Measurements from ENCODE around the gene FAM163B.
"Not testable (repeated sequence)": the region's sequence is repeated elsewhere in the genome, so short reads cannot be mapped to it uniquely, and the experiment has no call there.

The FAM163B gene

GRCh38 chr9:133574771-133575170 is 34.4 kb downstream of the FAM163B start:
- H3K4me3 ChIP-seq (ENCODE audit: low read depth, low read length), result no peak overlapping the region
- no peak for DNase-seq (ENCODE audit: low read depth)

- DNase-seq (ENCODE audit: low read depth), result no peak
- H3K4me3 ChIP-seq (ENCODE audit: low read depth, low read length), result no peak overlapping the region
Observed at GRCh38 chr9:133573791-133574515, 35.2 kb downstream of the FAM163B start.

GRCh38 chr9:133572821-133573361 is 36.3 kb downstream of the FAM163B start:
- no peak overlapping the region for H3K4me3 ChIP-seq (ENCODE audit: low read depth, low read length)
- no peak for DNase-seq (ENCODE audit: low read depth)

GRCh38 chr9:133571896-133572595 is 37.1 kb downstream of the FAM163B start:
- DNase-seq (ENCODE audit: low read depth), result no peak
- no peak overlapping the region for H3K4me3 ChIP-seq (ENCODE audit: low read depth, low read length)

GRCh38 chr9:133571391-133571890 is 37.7 kb downstream of the FAM163B start:
- H3K4me3 ChIP-seq (ENCODE audit: low read depth, low read length), result no peak overlapping the region
- no peak for DNase-seq (ENCODE audit: low read depth)

GRCh38 chr9:133570691-133571080 is 38.5 kb downstream of the FAM163B start:
- DNase-seq (ENCODE audit: low read depth), result no peak
- no peak overlapping the region for H3K4me3 ChIP-seq (ENCODE audit: low read depth, low read length)

GRCh38 chr9:133569891-133570690 is 39.1 kb downstream of the FAM163B start:
- no peak overlapping the region for H3K4me3 ChIP-seq (ENCODE audit: low read depth, low read length)
- no peak for DNase-seq (ENCODE audit: low read depth)

- DNase-seq (ENCODE audit: low read depth), result no peak
Observed at GRCh38 chr9:133569121-133569785, 39.9 kb downstream of the FAM163B start.

GRCh38 chr9:133568186-133568585 is 41.0 kb downstream of the FAM163B start:
- DNase-seq (ENCODE audit: low read depth), result no peak
- H3K4me3 ChIP-seq (ENCODE audit: low read depth, low read length), result no peak overlapping the region

More at GRCh38 chr9:133569121-133569785, 39.9 kb downstream of the FAM163B start:
- H3K4me3 ChIP-seq (ENCODE audit: low read depth, low read length), result no peak overlapping the region

- DNase-seq (ENCODE audit: low read depth), result no peak
- H3K4me3 ChIP-seq (ENCODE audit: low read depth, low read length), result no peak overlapping the region
Observed at GRCh38 chr9:133566817-133567216, 42.4 kb downstream of the FAM163B start.

GRCh38 chr9:133566382-133566781 is 42.8 kb downstream of the FAM163B start:
- H3K4me3 ChIP-seq (ENCODE audit: low read depth, low read length), result no peak overlapping the region
- DNase-seq (ENCODE audit: low read depth), result no peak

GRCh38 chr9:133564451-133565116 is 44.6 kb downstream of the FAM163B start:
- no peak for DNase-seq (ENCODE audit: low read depth)
- H3K4me3 ChIP-seq (ENCODE audit: low read depth, low read length), result no peak overlapping the region

- H3K4me3 ChIP-seq (ENCODE audit: low read depth, low read length); DNase-seq (ENCODE audit: low read depth): not testable (repeated sequence)
Observed at GRCh38 chr9:133563814-133564213, 45.4 kb downstream of the FAM163B start.

GRCh38 chr9:133563291-133563796 is 45.8 kb downstream of the FAM163B start:
- DNase-seq (ENCODE audit: low read depth), result no peak
- no peak overlapping the region for H3K4me3 ChIP-seq (ENCODE audit: low read depth, low read length)

- DNase-seq (ENCODE audit: low read depth), result no peak
- H3K4me3 ChIP-seq (ENCODE audit: low read depth, low read length), result no peak overlapping the region
Observed at GRCh38 chr9:133562611-133563290, 46.4 kb downstream of the FAM163B start.

GRCh38 chr9:133561976-133562554 is 47.1 kb downstream of the FAM163B start:
- no peak for DNase-seq (ENCODE audit: low read depth)
- no peak overlapping the region for H3K4me3 ChIP-seq (ENCODE audit: low read depth, low read length)

- DNase-seq (ENCODE audit: low read depth), result no peak
- no peak overlapping the region for H3K4me3 ChIP-seq (ENCODE audit: low read depth, low read length)
Observed at GRCh38 chr9:133560944-133561343, 48.2 kb downstream of the FAM163B start.

- no peak for DNase-seq (ENCODE audit: low read depth)
- H3K4me3 ChIP-seq (ENCODE audit: low read depth, low read length), result no peak overlapping the region
Observed at GRCh38 chr9:133560311-133560710, 48.9 kb downstream of the FAM163B start.
